Activated T-helper 1 cell treated with anti-CD3 and anti-CD28 coated beads, Interleukin-2, amount 50 U/mL, for 16 hours (primary cell): Measurements from ENCODE around the gene ALK.

Source experiments
- DNase-seq, 2 donors: peaks; one replicate each; pipeline ENCODE4 v3.0.0-alpha.2; 2020; ENCODE audit warnings: low read depth in 1 of 2, low spot score in 1 of 2

ALK gene

GRCh38 chr2:29662861-29663260 is 258.5 kb downstream of the ALK start:
- no peak for DNase-seq

- DNase-seq: no peak
Measured at GRCh38 chr2:29660201-29660600, 261.2 kb downstream of the ALK start.

DNA sequence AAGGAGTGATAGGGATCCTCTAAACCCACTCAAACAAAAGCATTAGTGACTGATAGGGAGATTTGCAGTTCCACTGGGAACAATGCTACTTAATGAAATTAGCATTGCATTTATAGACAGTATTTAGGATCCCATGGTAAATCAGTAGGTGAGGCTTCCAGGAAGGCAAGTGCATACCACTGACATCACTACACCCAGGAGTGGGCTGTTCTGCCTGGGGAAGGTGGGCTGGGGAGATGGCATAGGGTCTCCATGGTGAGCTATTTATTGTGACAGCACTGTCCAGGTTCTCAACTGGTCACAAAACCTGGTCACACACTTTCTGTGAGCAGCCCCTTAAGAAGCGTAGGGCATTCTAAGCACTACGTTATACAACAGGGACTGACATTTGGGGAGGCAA is 262.2 kb downstream of the ALK start:
- DNase-seq: no peak

DNA sequence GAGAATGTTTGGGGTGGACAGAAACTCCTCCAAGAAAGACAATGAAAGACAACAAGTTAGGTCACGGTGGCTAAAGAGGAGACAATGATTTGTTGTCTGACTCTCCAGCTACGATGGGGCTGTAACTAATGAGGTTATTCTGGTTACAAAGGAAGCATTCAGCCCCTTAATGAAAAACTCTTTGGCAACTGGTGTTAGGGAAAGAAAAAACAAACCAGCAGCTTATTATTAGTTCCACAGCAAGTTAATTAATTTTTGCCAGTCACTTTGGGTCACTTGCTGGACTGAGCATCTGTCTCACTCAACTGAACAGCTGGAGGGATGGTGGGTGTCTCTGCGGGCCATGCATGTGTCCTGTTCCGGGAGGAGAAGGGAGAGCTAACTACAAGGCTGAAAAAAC is 263.7 kb downstream of the ALK start:
- DNase-seq: no peak

DNA sequence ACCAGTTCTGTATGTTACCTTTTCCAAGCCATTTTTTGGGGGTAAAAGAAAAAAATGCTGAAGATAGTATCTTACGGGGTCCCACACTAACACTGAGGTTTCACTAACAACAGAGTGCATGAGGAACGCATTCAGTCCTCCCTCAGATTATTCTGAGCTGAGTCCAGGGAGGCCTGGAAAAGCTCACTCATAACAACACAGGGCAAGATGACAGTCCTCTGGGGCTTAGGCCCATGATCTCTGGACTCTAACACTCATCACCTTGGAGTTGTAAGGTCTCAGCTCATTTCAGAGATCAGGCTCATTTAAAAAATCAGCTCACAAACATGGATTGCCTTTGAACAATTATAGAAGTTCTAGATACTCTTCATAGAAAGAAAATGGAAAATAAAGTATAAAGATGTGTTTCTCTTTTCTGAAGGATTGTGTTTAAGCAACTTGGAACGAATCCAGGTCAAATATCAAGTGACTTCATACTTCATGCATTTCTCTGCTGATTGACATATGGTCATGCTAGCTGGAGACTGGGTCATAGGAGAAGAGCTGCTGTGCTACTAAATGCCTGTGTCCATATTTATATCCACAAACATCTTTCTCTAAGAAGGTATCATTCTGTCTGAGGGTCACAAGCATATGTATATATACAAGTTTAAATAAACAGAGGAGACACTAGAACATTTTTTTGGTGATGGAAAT is 265.8 kb downstream of the ALK start:
- no peak for DNase-seq

- no peak for DNase-seq
Measured at GRCh38 chr2:29650631-29651097, 270.7 kb downstream of the ALK start.

GRCh38 chr2:29644949-29645348 is 276.4 kb downstream of the ALK start:
- DNase-seq: no peak

GRCh38 chr2:29643196-29643595 is 278.2 kb downstream of the ALK start:
- DNase-seq: no peak

DNA sequence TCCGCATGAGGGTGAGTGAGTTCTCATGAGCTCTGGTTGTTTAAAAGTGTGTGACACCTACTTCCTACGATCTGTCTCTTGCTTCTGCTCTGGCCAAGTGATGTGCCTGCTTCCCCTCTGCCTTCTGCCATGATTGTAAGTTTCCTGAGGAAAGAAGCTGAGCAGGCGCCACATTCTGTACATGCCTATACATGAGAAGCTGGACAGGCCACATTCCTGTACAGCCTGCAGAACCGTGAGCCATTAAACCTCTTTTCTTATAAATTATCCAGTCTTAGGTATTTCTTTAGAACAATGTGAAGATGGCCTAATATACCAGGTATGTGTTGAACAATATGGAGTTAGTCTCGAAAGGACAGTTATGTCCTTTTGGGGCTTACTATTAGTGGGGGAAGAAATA is 281.0 kb downstream of the ALK start:
- DNase-seq: no peak

DNA sequence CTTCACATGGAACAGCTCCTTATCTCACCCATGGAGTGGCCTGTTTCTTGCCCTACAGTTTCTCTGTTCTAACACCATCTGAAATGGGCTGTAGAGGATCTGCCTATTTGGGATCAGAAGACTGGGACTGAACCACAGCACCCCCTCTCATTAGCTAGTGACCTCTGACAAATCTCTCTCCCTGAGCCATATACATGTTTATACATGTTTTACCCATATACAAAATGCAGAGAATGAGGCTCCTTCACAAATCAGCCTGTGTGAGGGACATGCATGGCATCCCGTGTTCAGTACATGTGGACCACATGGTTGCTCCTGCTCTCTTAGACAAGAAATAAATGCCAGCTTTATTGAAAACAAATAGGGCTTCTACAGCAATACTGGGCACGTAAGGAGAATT is 282.7 kb downstream of the ALK start:
- DNase-seq: no peak

- no peak for DNase-seq
Measured at GRCh38 chr2:29634916-29635315, 286.5 kb downstream of the ALK start.

DNA sequence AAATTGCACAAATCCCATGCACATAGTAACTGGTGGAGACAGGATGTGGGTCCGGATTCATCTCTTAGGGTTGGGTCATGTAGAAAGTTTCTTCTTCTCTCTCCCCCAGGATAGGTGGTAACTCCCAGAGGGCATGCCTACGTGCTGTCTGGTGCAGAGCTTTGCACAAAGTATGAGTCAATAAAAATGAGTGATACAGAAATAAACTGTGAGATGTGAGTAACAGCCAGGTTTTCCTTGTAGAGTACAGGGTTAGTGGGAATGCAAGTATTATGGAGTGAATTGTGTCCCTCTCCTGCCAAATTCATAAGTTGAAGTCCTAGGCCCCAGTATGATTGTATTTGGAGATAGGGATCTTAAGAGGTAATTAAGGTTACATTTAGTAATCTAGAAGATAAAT is 289.4 kb downstream of the ALK start:
- no peak for DNase-seq

DNA sequence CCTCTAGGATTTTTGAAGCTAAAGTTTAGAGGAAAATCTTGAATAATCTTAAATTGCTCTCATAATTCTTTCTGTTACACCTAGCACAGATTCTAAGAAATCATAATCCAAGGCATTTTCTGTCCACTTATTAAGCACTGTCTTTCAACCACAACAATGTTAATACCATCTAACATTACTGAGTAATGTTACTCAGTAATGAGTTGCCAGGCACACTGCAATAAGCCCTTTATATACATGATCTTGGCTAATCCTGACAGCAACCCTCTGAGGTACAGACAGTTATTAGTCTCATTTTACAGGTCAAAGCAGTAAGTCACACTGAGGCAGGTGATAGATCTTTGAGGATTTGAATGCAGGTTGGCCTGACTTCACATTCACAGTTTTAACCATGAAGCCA is 291.9 kb downstream of the ALK start:
- DNase-seq: no peak

DNA sequence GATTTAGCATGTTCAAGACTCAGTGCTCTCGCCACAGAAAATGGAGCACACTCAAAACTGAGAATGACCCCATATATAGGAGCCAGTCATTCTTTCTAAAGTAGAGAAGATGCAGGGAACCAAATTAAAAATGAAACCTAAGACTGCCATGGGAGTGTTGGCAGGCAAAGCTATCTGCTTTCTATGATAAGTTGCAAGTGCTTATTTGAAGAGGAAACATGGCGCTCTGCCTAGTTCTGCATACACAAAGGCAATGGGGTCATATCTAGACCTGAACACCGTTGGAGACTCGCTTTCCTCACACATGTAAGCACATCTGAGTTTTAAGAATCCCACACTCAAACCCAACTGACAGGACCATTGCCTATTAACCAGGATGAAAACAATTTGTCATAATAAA is 292.5 kb downstream of the ALK start:
- DNase-seq: no peak

DNA sequence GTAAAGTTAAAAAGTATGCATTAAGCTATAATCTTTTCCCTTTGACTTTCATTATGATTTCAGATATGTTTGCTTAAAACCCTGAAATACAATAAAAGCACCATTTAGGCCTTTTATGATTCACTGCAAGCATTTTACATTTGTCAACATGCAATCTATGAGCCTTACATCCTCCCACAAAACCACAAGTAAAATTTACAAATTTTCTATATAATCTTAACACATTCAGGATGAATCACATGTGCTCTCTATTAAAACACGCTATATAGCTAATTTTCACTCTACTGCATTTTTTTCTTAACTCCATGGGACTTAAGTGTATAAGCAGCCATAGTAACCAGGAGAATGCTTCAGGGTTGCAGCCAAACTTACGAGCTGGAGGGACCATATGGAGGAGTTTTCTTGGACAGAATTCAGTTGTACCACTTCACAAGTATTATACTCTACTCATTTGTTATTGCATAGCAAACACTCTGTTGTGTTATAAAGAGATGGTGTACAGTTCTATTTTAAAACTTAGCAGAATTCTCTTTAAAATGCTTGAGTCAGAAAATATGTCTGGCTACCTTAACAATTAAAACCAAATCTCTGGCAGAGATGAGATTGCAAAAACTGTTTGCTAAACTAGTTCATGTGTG is 293.2 kb downstream of the ALK start:
- DNase-seq: no peak

DNA sequence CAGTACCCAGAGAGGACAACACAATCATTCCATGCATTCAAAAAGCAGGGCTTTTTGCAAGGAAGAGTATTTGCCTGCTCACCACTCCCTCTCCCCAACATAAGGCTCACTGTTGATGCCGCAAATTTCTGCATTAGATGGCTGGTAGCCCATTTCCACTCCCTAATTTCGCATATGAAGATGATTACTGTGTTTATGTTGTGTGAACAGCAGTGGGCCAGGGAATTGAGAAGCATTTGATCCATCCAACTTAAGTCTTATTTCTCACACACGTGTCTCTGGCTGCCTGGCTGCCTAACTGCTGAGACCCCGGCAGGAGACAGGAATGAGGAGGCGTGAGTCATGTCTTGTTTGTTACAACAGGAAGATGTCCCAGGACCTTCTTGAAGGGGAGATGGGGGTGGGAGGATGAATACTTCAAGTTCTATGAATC is 294.1 kb downstream of the ALK start:
- no peak for DNase-seq

DNA sequence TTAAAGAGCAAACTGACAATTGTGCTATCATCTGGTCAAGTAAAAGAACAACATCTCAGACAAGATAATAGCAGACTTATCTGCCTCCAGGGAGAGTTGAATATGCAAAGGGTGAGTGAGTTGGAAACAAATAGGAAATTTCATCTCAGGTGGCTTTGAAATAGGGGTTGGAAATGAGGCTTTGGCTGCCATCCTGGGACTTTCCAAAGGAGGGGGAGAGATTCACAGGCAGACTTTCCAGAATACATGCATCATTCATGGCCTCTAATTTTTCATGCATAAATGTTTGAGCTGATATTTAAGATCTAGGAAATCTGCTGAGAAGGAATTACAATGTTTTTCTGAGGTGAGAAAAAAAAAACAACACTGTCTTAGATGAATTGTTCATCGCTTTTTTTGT is 300.5 kb downstream of the ALK start:
- no peak for DNase-seq

GRCh38 chr2:29619689-29620088 is 301.7 kb downstream of the ALK start:
- DNase-seq: no peak

GRCh38 chr2:29618024-29618423 is 303.4 kb downstream of the ALK start:
- no peak for DNase-seq

GRCh38 chr2:29617351-29617750 is 304.0 kb downstream of the ALK start:
- DNase-seq: no peak

GRCh38 chr2:29616569-29616968 is 304.8 kb downstream of the ALK start:
- DNase-seq: no peak

DNA sequence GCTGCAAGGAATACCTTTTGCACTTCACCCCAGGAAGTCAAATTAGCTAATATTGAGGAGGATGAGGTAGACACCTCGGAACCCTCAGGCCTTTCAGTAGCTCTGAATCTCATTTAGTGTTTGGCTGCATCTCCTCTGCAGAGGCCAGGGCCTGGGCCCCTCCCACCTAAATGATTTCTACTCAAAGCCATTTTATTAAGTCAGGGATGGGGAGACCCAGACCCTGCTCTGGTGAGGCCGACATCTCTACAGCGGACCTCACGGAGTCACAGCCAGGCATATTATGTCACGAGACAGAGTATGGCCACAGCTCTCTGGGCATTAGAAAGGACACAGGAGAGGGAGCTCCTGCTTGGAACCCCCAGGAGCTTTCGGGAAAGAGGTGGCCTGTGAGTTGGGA is 305.5 kb downstream of the ALK start:
- DNase-seq: no peak

DNA sequence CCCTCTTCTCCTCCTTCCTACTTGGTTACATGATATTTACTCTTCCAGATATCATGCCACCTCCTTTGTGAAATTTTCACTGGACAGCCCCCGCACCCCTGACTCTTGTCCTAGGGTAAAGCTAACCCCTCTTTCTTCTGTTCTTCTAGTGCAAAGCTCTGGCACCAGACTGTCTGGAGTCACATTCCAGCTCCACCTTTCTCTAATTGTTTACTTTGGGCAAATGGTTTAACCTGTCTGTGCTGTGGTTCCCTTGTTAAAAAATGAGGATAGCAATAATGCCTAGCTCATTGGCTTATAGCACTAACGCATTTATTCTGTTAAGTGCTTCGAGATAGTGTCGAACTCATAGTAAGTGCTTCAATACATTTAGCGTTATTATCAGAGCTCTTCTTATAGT is 306.2 kb downstream of the ALK start:
- no peak for DNase-seq
